Endothelial cell of umbilical vein (primary cell): ENCODE measurements around the gene CLDN5.

ENCODE experiments used
- CTCF ChIP-seq, 2 donors: IDR thresholded peaks; 1 replicate in 1 of 2; 2 replicates in 1 of 2; pipeline ENCODE4 v1.5.1; 2011; ENCODE audit warnings: low read length in 2 of 2, mild to moderate bottlenecking in 2 of 2, moderate library complexity in 2 of 2, control low read depth in 1 of 2, inconsistent platforms in 1 of 2, low read depth in 1 of 2; ENCODE audit not compliant: insufficient read depth in 1 of 2; ENCODE audit errors: extremely low read depth in 1 of 2
- FOS ChIP-seq: IDR thresholded peaks from 2 replicates; pipeline ENCODE4 v1.6.1; 2011; ENCODE audit warnings: mild to moderate bottlenecking, low read length, moderate library complexity, borderline replicate concordance; ENCODE audit not compliant: insufficient read depth

GRCh38 chr22:19522190-19522880, 1.9 kb downstream of the CLDN5 start:
- TF ChIP-seq CTCF (IDR thresholded peaks at IDR 0.05; ENCODE audit: extremely low read depth in 1 of 2, insufficient read depth in 1 of 2, low read depth in 1 of 2, low read length in 2 of 2) (no peak), FOS (no peak)
